Bronchial epithelial cell (primary cell): Measurements from ENCODE around the gene GAS2L1. TPM values are rescaled to one million over a fixed set of nuclear protein-coding genes. Genes with fewer than 3 reads are reported as not detected.
A peak's percentile ranks its signal among the peaks of the same experiment; 100 is the strongest.

Source experiments
- DNase-seq: peaks from one replicate; pipeline ENCODE4 v3.0.0-alpha.2; 2010; ENCODE audit warnings: low read depth
- FAIRE-seq: peaks from 2 replicates; lab custom pipeline; 2011; peaks lifted over from hg19 to GRCh38; lab: Jason Lieb, UNC
- H3K27me3 ChIP-seq: 2 replicates; pipeline ENCODE4 v1.5.1; 2011; ENCODE audit warnings: low read length; ENCODE audit not compliant: control insufficient read depth, insufficient read depth
- H3K36me3 ChIP-seq: 2 replicates; pipeline ENCODE4 v1.5.1; 2011; ENCODE audit warnings: low read length; ENCODE audit not compliant: control insufficient read depth, insufficient read depth
- H3K4me3 ChIP-seq: 2 replicates; pipeline ENCODE4 v1.5.1; 2011; ENCODE audit warnings: mild to moderate bottlenecking, low read depth, low read length, control low read depth
- total RNA-seq: library from RNA; depleted of rRNA; stranded (reverse); fragments of >200 nt; gene quantifications from 2 replicates; pipeline ENCODE4 v1.2.1, GENCODE V29; 2014
- TF ChIP-seq, protein P1 (sequence below): IDR thresholded peaks from 2 replicates; pipeline ENCODE4 v1.5.1; 2011; ENCODE audit warnings: mild to moderate bottlenecking, moderate library complexity, low read length, control low read depth, inconsistent platforms; ENCODE audit not compliant: insufficient read depth, severe bottlenecking

Gene GAS2L1
- total RNA-seq, 1 donor from 2014 or later, result 5.3 TPM

DNA sequence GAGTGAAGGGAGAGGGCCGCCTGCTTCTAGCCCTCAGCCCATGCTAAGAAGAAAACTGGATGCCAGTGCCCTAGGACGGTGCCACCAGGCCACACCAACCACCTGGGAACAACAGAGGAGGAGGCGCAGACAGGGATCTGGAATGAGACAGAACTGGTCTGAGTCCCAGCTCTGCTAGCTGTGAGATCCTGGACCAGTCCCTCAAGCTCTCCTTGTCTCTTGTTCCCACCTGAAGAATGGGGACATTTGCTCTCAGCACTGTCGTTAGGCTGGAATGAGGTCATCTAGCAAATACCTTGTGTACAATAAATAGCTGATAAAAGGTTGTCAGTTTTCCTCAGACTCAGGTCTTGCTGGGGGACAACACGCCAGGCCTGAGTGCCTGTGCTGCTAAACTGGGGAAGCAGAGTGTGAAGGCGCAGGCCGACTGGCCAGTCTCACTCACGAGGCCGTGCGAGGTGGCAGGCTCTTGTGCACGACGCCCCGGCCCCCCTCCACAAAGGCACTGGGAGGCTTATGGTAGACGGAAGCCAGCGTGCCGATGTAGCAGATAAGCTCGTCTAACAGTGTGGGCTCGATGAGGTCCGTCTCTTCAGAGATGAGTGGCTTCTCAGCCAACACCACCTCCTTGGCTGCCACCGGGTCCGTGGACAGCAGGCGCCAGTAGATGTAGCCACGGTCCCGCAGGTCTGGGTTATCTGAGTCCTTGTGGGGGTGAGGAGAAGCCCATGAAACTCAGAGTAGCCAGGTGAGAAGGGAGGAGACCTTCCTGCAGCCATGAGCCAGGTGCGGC is 34.8 kb downstream of the GAS2L1 start:
- peaks cover 20% of the 10 kb centered on the region for H3K36me3 ChIP-seq
- DNase-seq (no peak), FAIRE-seq (no peak)
- no peaks in the 10 kb centered on the region for H3K27me3 ChIP-seq
- H3K4me3 ChIP-seq, result no peak overlapping the region
- TF ChIP-seq, protein P1, sequence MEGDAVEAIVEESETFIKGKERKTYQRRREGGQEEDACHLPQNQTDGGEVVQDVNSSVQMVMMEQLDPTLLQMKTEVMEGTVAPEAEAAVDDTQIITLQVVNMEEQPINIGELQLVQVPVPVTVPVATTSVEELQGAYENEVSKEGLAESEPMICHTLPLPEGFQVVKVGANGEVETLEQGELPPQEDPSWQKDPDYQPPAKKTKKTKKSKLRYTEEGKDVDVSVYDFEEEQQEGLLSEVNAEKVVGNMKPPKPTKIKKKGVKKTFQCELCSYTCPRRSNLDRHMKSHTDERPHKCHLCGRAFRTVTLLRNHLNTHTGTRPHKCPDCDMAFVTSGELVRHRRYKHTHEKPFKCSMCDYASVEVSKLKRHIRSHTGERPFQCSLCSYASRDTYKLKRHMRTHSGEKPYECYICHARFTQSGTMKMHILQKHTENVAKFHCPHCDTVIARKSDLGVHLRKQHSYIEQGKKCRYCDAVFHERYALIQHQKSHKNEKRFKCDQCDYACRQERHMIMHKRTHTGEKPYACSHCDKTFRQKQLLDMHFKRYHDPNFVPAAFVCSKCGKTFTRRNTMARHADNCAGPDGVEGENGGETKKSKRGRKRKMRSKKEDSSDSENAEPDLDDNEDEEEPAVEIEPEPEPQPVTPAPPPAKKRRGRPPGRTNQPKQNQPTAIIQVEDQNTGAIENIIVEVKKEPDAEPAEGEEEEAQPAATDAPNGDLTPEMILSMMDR, result no peak

- no peak overlapping the region for H3K4me3 ChIP-seq
- TF ChIP-seq, protein P1, result no peak
- no peak for FAIRE-seq
Measured at GRCh38 chr22:29341849-29342127, 35.3 kb downstream of the GAS2L1 start.

GRCh38 chr22:29342177-29342576 is 35.7 kb downstream of the GAS2L1 start:
- DNase-seq (no peak), FAIRE-seq (no peak)
- peaks cover 21% of the 10 kb centered on the region for H3K36me3 ChIP-seq
- H3K4me3 ChIP-seq, result no peak overlapping the region
- TF ChIP-seq, protein P1, result no peak
- H3K27me3 ChIP-seq, result no peaks in the 10 kb centered on the region

More at GRCh38 chr22:29341849-29342127, 35.3 kb downstream of the GAS2L1 start:
- peaks cover 22% of the 10 kb centered on the region for H3K36me3 ChIP-seq
- H3K27me3 ChIP-seq, result no peaks in the 10 kb centered on the region
- no peak for DNase-seq

DNA sequence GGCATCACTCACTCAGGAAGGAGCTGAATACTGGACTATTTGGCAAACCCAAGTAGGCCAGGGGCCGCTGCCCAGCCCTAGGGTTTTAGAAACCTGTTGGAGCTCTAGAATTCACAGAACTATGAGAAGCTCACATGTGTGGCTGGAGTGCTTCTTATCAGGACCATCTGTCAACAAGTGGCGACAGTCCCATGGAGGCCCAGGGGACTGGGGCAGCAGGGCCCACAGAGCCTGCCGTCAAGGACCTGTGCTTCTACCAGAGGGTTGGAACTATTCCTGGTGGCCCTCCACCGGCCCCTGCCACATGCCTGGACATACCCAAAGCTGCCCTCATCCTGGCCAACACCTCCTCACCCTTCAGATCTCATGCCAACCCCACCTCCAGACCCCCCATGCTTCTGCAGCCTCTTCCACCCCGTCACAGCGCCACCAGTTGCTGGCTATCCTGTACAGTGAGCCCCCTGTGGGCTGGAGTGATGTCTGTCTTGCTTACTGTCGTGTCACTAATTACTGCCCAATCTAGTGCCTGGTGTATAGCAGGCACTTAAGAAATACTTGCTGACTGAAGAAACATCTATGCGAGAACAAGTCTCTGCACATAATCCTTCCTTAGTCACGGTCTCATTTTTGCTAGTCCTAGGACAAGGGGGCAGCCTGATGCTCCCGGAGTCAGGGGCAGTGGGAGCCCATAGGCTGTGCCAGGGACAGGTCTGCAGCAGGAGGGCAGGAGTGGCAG is 36.3 kb downstream of the GAS2L1 start:
- peaks cover 20% of the 10 kb centered on the region for H3K36me3 ChIP-seq
- TF ChIP-seq, protein P1, result peak; percentile 19
- FAIRE-seq, result no peak
- no peaks in the 10 kb centered on the region for H3K27me3 ChIP-seq
- no peak overlapping the region for H3K4me3 ChIP-seq
- DNase-seq, result peak; percentile 83

GRCh38 chr22:29343313-29343805 is 36.9 kb downstream of the GAS2L1 start:
- DNase-seq, result peak; percentile 76
- FAIRE-seq, result no peak
- peaks cover 20% of the 10 kb centered on the region for H3K36me3 ChIP-seq

More at GRCh38 chr22:29343313-29343805, 36.9 kb downstream of the GAS2L1 start:
- Histone ChIP-seq H3K4me3 (no peak overlapping the region), H3K27me3 (no peaks in the 10 kb centered on the region)
- TF ChIP-seq, protein P1, result no peak
